WI38 (cell line): ENCODE measurements around the gene PRADC1.
A peak's percentile ranks its signal among the peaks of the same experiment; 100 is the strongest.
"Not testable (repeated sequence)": the region's sequence is repeated elsewhere in the genome, so short reads cannot be mapped to it uniquely, and the experiment has no call there.

Experiments used
- H3K4me3 ChIP-seq: 2 replicates; pipeline ENCODE4 v1.5.1; 2011; ENCODE audit warnings: low read depth, mild to moderate bottlenecking, control low read depth, low read length
- TF ChIP-seq, protein P1 (sequence below): IDR thresholded peaks from 2 replicates; pipeline ENCODE4 v1.5.1; 2012; ENCODE audit warnings: low read depth, mild to moderate bottlenecking, control low read depth, low read length

Gene PRADC1

DNA sequence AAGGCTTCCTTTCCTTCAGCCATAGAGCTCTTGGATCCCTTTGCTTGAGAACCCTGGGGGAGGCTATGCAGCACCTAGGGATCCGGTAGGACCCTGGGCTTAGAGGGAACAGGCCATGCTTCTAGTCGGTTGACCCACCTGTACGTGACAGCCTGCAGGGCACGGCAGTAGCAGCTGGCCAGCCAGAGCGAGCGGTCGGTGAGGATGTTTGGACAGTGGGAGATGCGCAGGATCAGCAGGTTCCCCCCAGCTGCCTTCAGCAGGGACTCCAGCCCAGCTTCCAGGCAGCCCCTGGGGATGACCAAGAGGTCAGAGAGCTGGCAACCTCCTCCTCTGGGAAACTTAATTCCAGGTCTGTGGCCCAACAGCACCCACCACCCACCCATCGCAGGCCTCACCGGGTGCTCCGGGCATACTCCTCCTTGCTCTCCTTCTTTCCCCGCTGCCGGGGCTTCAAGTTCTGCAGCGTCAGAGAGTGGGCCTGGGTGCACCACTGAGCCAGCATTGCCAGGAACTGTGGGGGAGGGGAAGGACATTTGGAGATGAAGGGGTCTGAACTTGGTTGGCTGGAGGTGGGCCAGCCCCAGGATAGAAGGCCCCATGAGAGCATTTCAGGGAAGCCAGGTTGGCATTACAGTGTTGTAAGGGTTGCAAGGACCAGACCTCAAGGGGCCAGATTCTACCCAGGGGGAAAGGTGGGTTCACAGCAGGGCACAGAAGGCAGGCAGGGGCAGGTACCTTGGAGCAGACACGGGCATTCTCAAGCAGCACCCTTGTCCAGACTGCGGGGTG lies 30.7 kb upstream of the PRADC1 start:
- TF ChIP-seq, protein P1, sequence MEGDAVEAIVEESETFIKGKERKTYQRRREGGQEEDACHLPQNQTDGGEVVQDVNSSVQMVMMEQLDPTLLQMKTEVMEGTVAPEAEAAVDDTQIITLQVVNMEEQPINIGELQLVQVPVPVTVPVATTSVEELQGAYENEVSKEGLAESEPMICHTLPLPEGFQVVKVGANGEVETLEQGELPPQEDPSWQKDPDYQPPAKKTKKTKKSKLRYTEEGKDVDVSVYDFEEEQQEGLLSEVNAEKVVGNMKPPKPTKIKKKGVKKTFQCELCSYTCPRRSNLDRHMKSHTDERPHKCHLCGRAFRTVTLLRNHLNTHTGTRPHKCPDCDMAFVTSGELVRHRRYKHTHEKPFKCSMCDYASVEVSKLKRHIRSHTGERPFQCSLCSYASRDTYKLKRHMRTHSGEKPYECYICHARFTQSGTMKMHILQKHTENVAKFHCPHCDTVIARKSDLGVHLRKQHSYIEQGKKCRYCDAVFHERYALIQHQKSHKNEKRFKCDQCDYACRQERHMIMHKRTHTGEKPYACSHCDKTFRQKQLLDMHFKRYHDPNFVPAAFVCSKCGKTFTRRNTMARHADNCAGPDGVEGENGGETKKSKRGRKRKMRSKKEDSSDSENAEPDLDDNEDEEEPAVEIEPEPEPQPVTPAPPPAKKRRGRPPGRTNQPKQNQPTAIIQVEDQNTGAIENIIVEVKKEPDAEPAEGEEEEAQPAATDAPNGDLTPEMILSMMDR: no peak
- H3K4me3 ChIP-seq: no peak overlapping the region

DNA sequence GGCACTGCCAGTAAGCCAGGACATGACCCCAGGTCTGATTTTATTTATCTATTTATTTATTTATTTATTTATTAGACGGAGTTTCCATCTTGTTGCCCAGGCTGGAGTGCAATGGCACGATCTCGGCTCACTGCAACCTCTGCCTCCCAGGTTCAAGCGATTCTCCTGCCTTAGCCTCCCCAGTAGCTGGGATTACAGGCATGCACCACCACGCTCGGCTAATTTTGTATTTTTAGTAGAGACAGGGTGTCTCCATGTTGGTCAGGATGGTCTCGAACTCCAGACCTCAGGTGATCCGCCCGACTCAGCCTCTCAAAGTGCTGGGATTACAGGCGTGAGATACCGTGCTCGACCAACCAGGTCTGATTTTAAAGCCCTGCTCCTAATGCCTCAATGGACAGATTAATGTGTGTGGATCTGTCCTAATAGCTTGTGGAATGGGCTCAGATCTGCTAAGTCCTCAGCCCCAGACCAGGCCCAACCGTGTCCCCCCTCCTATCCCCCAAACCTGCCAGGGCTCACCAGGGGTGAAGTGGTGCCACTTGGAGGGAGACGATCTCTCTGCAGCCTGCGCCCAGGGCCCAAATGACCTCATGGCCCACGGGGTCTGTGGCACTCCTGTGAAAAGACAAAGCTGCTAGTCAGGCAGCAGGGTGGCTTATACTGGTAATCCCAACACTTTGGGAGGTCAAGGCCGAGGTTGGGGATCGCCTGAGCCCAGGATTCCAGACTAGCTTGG lies 29.8 kb upstream of the PRADC1 start:
- not testable (repeated sequence) for H3K4me3 ChIP-seq

DNA sequence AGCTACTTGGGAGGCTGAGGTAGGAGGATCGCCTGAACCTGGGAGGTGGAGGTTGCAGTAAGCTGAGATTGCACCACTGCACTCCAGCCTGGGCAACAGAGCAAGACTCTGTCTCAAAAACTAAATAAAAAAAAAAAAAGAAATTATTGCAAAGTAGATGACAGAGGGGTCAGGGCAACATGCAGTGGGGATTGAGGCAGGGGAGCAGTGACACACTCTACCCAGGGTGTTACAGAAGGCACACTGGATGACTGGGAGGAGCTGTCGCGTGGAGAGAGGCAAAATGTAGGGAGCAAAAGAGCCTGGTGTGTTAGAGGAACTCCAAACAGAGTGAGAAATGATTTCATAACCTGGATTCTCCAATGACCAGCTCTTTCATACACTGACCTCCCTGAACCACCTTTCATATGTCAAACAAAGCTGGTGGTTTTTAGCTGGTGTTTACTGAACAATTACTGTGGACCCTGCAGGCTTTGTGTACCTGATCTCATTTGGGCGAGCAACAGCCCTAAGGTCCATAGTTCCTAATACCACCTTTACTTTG lies 29.1 kb upstream of the PRADC1 start:
- TF ChIP-seq, protein P1: no peak

DNA sequence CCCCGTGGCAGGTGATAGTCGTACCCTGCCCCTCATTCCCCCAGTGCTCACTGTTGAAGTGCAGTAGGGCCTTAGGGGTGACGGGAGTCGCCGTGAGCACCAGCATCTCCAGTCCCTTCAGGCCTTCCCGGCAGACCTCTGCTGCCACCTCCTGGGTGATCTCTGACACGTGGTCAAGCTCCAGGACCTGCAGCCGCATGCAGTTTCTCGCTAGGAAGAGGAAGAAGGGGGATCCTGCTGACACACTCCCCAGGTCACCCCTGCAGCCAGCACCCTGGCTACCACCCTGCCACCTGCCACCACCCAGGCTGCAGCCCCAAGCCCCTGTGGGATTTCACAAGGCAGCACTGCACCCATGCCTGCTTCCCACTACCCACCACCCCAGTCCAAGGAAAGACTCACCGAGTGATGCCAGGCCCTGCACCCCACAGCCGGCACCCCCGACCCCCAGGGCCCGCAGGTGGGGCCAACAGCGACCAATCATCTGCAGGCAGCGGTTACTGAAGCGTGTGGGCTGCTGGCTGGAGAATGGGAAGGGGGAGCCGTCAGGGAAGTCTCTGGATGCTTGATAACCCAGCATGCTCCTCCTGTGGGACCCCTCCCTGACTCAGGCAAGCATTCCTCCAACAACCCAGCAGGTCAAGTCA lies 27.4 kb upstream of the PRADC1 start:
- TF ChIP-seq, protein P1: peak; percentile 36
- no peak overlapping the region for H3K4me3 ChIP-seq

More for the DNA sequence above, 29.1 kb upstream of the PRADC1 start:
- H3K4me3 ChIP-seq: no peak overlapping the region

DNA sequence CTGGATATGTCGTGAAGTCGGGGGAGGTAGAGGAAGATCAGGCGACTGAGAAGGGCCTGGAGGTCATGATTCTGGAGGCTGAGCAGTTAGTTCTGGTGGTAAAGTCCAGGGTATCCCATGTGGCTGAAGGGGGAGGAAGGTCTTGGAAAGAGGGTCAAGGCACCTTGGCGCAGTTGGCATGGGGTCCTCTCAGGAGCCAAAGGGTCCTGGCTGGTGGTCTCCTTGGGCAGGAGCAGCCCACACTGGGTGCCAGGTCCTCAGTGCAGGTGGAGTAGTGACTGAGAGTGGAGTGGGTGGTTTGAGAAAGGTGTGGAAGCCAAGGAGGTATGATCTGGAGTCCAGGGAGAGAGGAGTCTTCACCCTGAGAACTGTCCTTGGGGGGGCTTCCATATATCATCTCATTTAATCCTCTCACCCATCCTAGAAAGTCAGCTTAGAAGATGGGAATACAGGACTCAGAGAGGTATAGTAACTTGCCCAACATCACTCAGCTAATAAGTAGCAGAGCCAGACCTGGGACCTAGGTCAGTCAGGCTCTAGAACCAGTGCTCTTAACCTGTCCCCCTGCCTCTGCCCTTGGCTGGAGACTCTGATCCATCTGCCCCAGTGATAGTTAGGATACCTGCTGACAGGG lies 26.8 kb upstream of the PRADC1 start:
- TF ChIP-seq, protein P1: no peak
- no peak overlapping the region for H3K4me3 ChIP-seq

DNA sequence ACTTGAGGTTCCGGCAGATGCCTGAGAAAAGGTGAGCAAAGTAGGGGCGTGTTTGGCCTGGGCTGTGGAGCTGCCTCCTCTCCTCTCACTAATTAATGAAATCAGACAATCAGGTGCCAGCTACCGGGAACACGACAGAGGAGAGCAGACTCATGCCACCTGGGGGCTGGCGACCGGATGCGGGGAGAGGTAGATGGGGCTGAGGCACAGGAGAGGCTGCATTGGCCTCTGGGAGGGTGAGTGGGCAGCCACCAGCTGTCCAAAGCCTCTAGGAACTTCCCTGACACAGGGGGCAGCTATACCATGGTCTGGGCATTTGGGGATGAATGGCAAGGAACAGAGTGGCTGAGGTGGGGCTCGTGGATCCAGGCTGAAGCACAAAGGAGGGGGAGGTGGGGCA lies 26.2 kb upstream of the PRADC1 start:
- H3K4me3 ChIP-seq: no peak overlapping the region
- TF ChIP-seq, protein P1: no peak

DNA sequence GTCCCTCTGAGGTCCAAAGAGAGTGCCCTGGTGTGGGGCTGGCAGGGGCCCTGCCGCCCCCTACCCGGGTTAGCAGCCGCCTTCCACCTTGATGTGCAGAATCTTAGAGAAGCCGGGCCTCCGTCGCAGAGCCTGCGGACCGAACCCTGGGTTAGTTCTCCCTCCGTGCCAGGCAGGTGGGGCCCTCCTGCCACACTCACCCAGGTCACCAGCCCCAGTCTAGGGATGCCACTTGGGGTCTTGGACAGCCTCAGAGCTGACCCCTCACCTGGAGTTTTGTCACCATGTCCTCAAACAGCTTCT lies 25.8 kb upstream of the PRADC1 start:
- H3K4me3 ChIP-seq: no peak overlapping the region
- TF ChIP-seq, protein P1: no peak
